GM23338 (cell line): ENCODE results near the gene LEFTY1. TPM values are rescaled to one million over a fixed set of nuclear protein-coding genes. Genes with fewer than 3 reads are reported as not detected.

Experiments
- ATAC-seq: fragments of 200-7000 bp; cut with Tn5 transposase; 3 replicates; pipeline ENCODE4 v1.9.1; 2020
- DNase-seq: peaks from one replicate; pipeline ENCODE4 v3.0.0-alpha.2; 2015; ENCODE audit warnings: low spot score
- H2AFZ ChIP-seq: fragments of 200-600 bp; sonication (generic); 2 replicates; pipeline ENCODE4 v1.8.0; 2016; ENCODE audit warnings: antibody characterized with exemption, mild to moderate bottlenecking, moderate library complexity
- H3F3A ChIP-seq: fragments of 200-600 bp; sonication (generic); replicated peaks from 2 replicates; pipeline ENCODE4 v1.8.0; 2017; ENCODE audit warnings: antibody characterized with exemption, mixed run types, low read depth
- H3K27ac ChIP-seq: fragments of 200-600 bp; sonication (generic); 2 replicates; pipeline ENCODE4 v1.6.1; 2016; ENCODE audit warnings: low read depth
- H3K27me3 ChIP-seq: fragments of 200-600 bp; sonication (generic); 2 replicates; pipeline ENCODE4 v1.8.0; 2016; ENCODE audit warnings: mild to moderate bottlenecking, mixed run types, moderate library complexity; ENCODE audit not compliant: insufficient read depth
- H3K36me3 ChIP-seq: fragments of 200-600 bp; sonication (generic); 2 replicates; pipeline ENCODE4 v1.8.0; 2016; ENCODE audit warnings: mild to moderate bottlenecking; ENCODE audit not compliant: insufficient read depth
- H3K4me1 ChIP-seq: fragments of 200-600 bp; sonication (generic); 2 replicates; pipeline ENCODE4 v1.8.0; 2016; ENCODE audit warnings: mild to moderate bottlenecking, moderate library complexity; ENCODE audit not compliant: insufficient read depth
- H3K4me2 ChIP-seq: fragments of 200-600 bp; sonication (generic); 2 replicates; pipeline ENCODE4 v1.7.1; 2017; ENCODE audit warnings: mixed run types
- H3K4me3 ChIP-seq: fragments of 200-600 bp; sonication (generic); 2 replicates; pipeline ENCODE4 v1.6.1; 2016; ENCODE audit warnings: mixed run types
- H3K79me2 ChIP-seq: fragments of 200-600 bp; sonication (generic); replicated peaks from 2 replicates; pipeline ENCODE4 v1.8.0; 2017; ENCODE audit warnings: mild to moderate bottlenecking; ENCODE audit not compliant: insufficient read depth
- H3K9me2 ChIP-seq: fragments of 200-600 bp; sonication (generic); 2 replicates; pipeline ENCODE4 v1.8.0; 2017; ENCODE audit not compliant: insufficient read depth
- H4K20me1 ChIP-seq: fragments of 200-600 bp; sonication (generic); replicated peaks from 2 replicates; pipeline ENCODE4 v1.8.0; 2017; ENCODE audit warnings: mild to moderate bottlenecking; ENCODE audit not compliant: insufficient read depth
- H3K27ac Mint-ChIP-seq: 2 replicates; pipeline ENCODE4 v1.8.0; 2020; ENCODE audit warnings: inconsistent platforms, mild to moderate bottlenecking, moderate library complexity, mixed read lengths
- H3K27me3 Mint-ChIP-seq: 3 replicates; pipeline ENCODE4 v1.8.0; 2022; ENCODE audit warnings: low read depth, mild to moderate bottlenecking, moderate library complexity, mixed read lengths, inconsistent platforms; ENCODE audit not compliant: insufficient read depth, poor library complexity
- H3K36me3 Mint-ChIP-seq: 3 replicates; pipeline ENCODE4 v1.8.0; 2021; ENCODE audit warnings: low read depth, mild to moderate bottlenecking, inconsistent platforms, moderate library complexity, mixed read lengths
- H3K4me1 Mint-ChIP-seq: 3 replicates; pipeline ENCODE4 v1.8.0; 2020; ENCODE audit warnings: mild to moderate bottlenecking, inconsistent platforms, mixed read lengths
- H3K4me3 Mint-ChIP-seq: 3 replicates; pipeline ENCODE4 v1.8.0; 2021; ENCODE audit warnings: moderate library complexity, mild to moderate bottlenecking, inconsistent platforms, mixed read lengths
- H3K9me3 Mint-ChIP-seq: 3 replicates; pipeline ENCODE4 v1.8.0; 2020; ENCODE audit warnings: moderate library complexity, mild to moderate bottlenecking, inconsistent platforms, mixed read lengths
- CREB1 ChIP-seq: fragments of 250-450 bp; sonication (Bioruptor Pico); IDR thresholded peaks from 2 replicates; pipeline ENCODE4 v1.5.0; 2020; ENCODE audit warnings: low read depth, mild to moderate bottlenecking, moderate library complexity
- CTCF ChIP-seq, 2 experiments: fragments of 200-600 bp in 1 of 2; sonication (generic) in 1 of 2; conservative IDR thresholded peaks; 2 replicates each; pipeline versions ENCODE4 v1.5.1 to v1.6.1; 2016 to 2017; ENCODE audit warnings: antibody characterized with exemption in 2 of 2, low read depth in 2 of 2, mild to moderate bottlenecking in 2 of 2, moderate library complexity in 1 of 2
- ETS1 ChIP-seq: IDR thresholded peaks from 2 replicates; pipeline ENCODE4 v1.6.1; 2016; ENCODE audit warnings: antibody characterized with exemption
- EZH2 ChIP-seq: fragments of 200-600 bp; sonication (generic); IDR thresholded peaks from one replicate; pipeline ENCODE4 v1.8.0; 2017; ENCODE audit warnings: antibody characterized with exemption, mild to moderate bottlenecking, low read depth; ENCODE audit not compliant: unreplicated experiment
- EZH2phosphoT487 ChIP-seq: fragments of 200-600 bp; sonication (generic); IDR thresholded peaks from one replicate; pipeline ENCODE4 v1.8.1; 2018; ENCODE audit warnings: antibody characterized with exemption; ENCODE audit not compliant: unreplicated experiment
- JUNB ChIP-seq: IDR thresholded peaks from one replicate; pipeline ENCODE4 v1.6.1; 2016; ENCODE audit warnings: antibody characterized with exemption; ENCODE audit not compliant: unreplicated experiment
- NANOG ChIP-seq: IDR thresholded peaks from 2 replicates; pipeline ENCODE4 v1.6.1; 2016; ENCODE audit warnings: antibody characterized with exemption, borderline replicate concordance
- POLR2AphosphoS5 ChIP-seq: IDR thresholded peaks from 2 replicates; pipeline ENCODE4 v1.6.1; 2016; ENCODE audit warnings: antibody characterized with exemption, low read depth
- REST ChIP-seq: IDR thresholded peaks from one replicate; pipeline ENCODE4 v1.6.1; 2018; ENCODE audit warnings: antibody characterized with exemption; ENCODE audit not compliant: unreplicated experiment
- STAT1 ChIP-seq: IDR thresholded peaks from one replicate; pipeline ENCODE4 v1.6.1; 2016; ENCODE audit warnings: antibody characterized with exemption; ENCODE audit not compliant: unreplicated experiment
- ZNF114 ChIP-seq: fragments of 250-450 bp; sonication (Bioruptor Pico); IDR thresholded peaks from 2 replicates; pipeline ENCODE4 v1.5.0; 2020; ENCODE audit warnings: mild to moderate bottlenecking, moderate library complexity
- ZNF331 ChIP-seq: fragments of 250-450 bp; sonication (Bioruptor Pico); IDR thresholded peaks from 2 replicates; pipeline ENCODE4 v1.5.0; 2020; ENCODE audit warnings: low read depth, mild to moderate bottlenecking, moderate library complexity
- ZNF462 ChIP-seq: fragments of 250-450 bp; sonication (Bioruptor Pico); IDR thresholded peaks from 2 replicates; pipeline ENCODE4 v1.5.0; 2020; ENCODE audit warnings: mild to moderate bottlenecking, moderate library complexity
- polyA plus RNA-seq: library from polyadenylated mRNA; unstranded; fragments of >200 nt; fragmentation: Nextera tagmentation; extraction: Ambion mirVana; gene quantifications from 2 replicates; pipeline ENCODE4 v1.2.1, GENCODE V29; 2016
- total RNA-seq: library from RNA; depleted of rRNA; stranded (reverse); fragments of >200 nt; shearing (Covaris generic); gene quantifications from 2 replicates; pipeline ENCODE4 v1.2.3, GENCODE V29; 2014

LEFTY1 gene
- total and polyA plus RNA-seq, 2 experiments from 2014 or later, result 27.5 to 65.4 TPM

GRCh38 chr1:225919906-225920305, 31.0 kb upstream of the LEFTY1 start:
- H3K27me3 ChIP-seq, result no peaks in the 10 kb centered on the region
- no peak for DNase-seq
- no peaks in the 10 kb centered on the region for H3K9me3 Mint-ChIP-seq
- no peak overlapping the region for H3K4me2 ChIP-seq
- peaks cover 20% of the 10 kb centered on the region for H3K4me1 ChIP-seq
- H3F3A ChIP-seq, result peaks cover 14% of the 10 kb centered on the region
- no peak for ATAC-seq
- no peak overlapping the region for H2AFZ ChIP-seq
- peaks cover 34% of the 10 kb centered on the region for H3K36me3 ChIP-seq
- TF ChIP-seq NANOG, result no peak
- TF ChIP-seq REST, result no peak
- no peak for TF ChIP-seq CREB1 (CRISPR knock-in tag)
- TF ChIP-seq ZNF331 (CRISPR knock-in tag), result no peak
- no peak for TF ChIP-seq ZNF114
- TF ChIP-seq ETS1, result no peak
- TF ChIP-seq ZNF462, result no peak
- no peak for TF ChIP-seq POLR2AphosphoS5
- TF ChIP-seq STAT1, result no peak
- TF ChIP-seq JUNB, result no peak
- TF ChIP-seq CTCF (conservative IDR thresholded peaks at IDR 0.05; ENCODE audit: low read depth in 2 of 2), result no peak
- TF ChIP-seq EZH2, result no peak
- TF ChIP-seq EZH2phosphoT487, result no peak
- peaks cover 13% of the 10 kb centered on the region; the same call in 1 of the 2 replicates for H4K20me1 ChIP-seq
- no peak overlapping the region for H3K27ac ChIP-seq
- no peak overlapping the region for H3K27ac Mint-ChIP-seq
- no peak overlapping the region for H3K4me3 ChIP-seq
- H3K27me3 Mint-ChIP-seq, result peaks cover 14% of the 10 kb centered on the region
- H3K9me2 ChIP-seq, result no peaks in the 10 kb centered on the region
- peaks cover 64% of the 10 kb centered on the region for H3K36me3 Mint-ChIP-seq
- H3K79me2 ChIP-seq, result peaks cover 22% of the 10 kb centered on the region
- no peak overlapping the region for H3K4me3 Mint-ChIP-seq
- peaks cover 15% of the 10 kb centered on the region for H3K4me1 Mint-ChIP-seq
